ENCODE measurements around the gene CDH12.

- no peak for TF ChIP-seq POLR2A (IDR thresholded peaks at IDR 0.05; ENCODE audit: low read depth, low read length)
- TF ChIP-seq MYC (IDR thresholded peaks at IDR 0.05; ENCODE audit: low read depth, low read length) = no peak
- TF ChIP-seq CTCF (IDR thresholded peaks at IDR 0.05; ENCODE audit: extremely low read depth in 1 of 2, insufficient read depth in 1 of 2, low read depth in 1 of 2, low read length in 2 of 2) = no peak
- TF ChIP-seq MAX (IDR thresholded peaks at IDR 0.05; ENCODE audit: insufficient read depth, insufficient read length) = no peak
- TF ChIP-seq EZH2 (IDR thresholded peaks at IDR 0.05; ENCODE audit: borderline replicate concordance, low read depth, low read length, severe bottlenecking) = no peak
These were observed 500.7 kb downstream of the CDH12 start for GRCh38 chr5:22352493-22352892.

Measured in endothelial cell of umbilical vein (primary cell).